ENCODE data around the gene RNF223. TPM values are rescaled to one million over a fixed set of nuclear protein-coding genes. Genes with fewer than 3 reads are reported as not detected.

The RNF223 gene
- total RNA-seq, 5 donors from 2014 or later (not counting 1 experiment from before 2014, with no cell fraction given), result not detected

- Mint-ChIP-seq H3K4me3 (no peak overlapping the region), H3K36me3 (no peaks in the 10 kb centered on the region), H3K4me1 (no peaks in the 10 kb centered on the region), H3K27ac (no peak overlapping the region), H3K27me3 (no peaks in the 10 kb centered on the region), H3K9me3 (no peaks in the 10 kb centered on the region)
- no peak for ATAC-seq (replicated peaks in 1 of 4)
- Histone ChIP-seq H3K27ac (ENCODE audit: low read length) (no peak overlapping the region), H3K27me3 (replicated peaks in 1 of 2; ENCODE audit: control insufficient read depth in 2 of 2, extremely low read depth in 1 of 2, insufficient read depth in 2 of 2, low read length in 1 of 2) (peaks cover 0 to 7% of the 10 kb centered on the region in 2 experiments), H3K9me3 (no peaks in the 10 kb centered on the region), H3K4me1 (ENCODE audit: control insufficient read depth in 1 of 2, extremely low read depth in 1 of 2, insufficient read depth in 2 of 2, low read length in 2 of 2) (no peaks in the 10 kb centered on the region), H3K4me3 (ENCODE audit: control insufficient read depth in 1 of 2, extremely low read depth in 1 of 2, low read length in 1 of 2) (no peak overlapping the region), H3K36me3 (ENCODE audit: control insufficient read depth in 2 of 2, extremely low read depth in 1 of 2, insufficient read depth in 1 of 2, low read length in 1 of 2) (no peaks in the 10 kb centered on the region)
- WGBS (ENCODE audit: insufficient coverage), result 94% methylated on average over 38 of the region's 46 CpGs
- DNase-seq, result no peak
- POLR2A ChIA-PET, result no interaction called here
- CTCF ChIA-PET, result no interaction called here
Observed at GRCh38 chr1:1051127-1051810, 22.8 kb downstream of the RNF223 start.

GRCh38 chr1:1050577-1051052 lies 23.5 kb downstream of the RNF223 start:
- Histone ChIP-seq H3K27ac (ENCODE audit: low read length) (no peak overlapping the region), H3K27me3 (replicated peaks in 1 of 2; ENCODE audit: control insufficient read depth in 2 of 2, extremely low read depth in 1 of 2, insufficient read depth in 2 of 2, low read length in 1 of 2) (peaks cover 0 to 4% of the 10 kb centered on the region in 2 experiments), H3K4me1 (ENCODE audit: control insufficient read depth in 1 of 2, extremely low read depth in 1 of 2, insufficient read depth in 2 of 2, low read length in 2 of 2) (no peaks in the 10 kb centered on the region), H3K9me3 (no peaks in the 10 kb centered on the region), H3K36me3 (ENCODE audit: control insufficient read depth in 2 of 2, extremely low read depth in 1 of 2, insufficient read depth in 1 of 2, low read length in 1 of 2) (no peaks in the 10 kb centered on the region), H3K4me3 (ENCODE audit: control insufficient read depth in 1 of 2, extremely low read depth in 1 of 2, low read length in 1 of 2) (no peak overlapping the region)
- H3K4me1 Mint-ChIP-seq, result no peaks in the 10 kb centered on the region
- DNase-seq (no peak), ATAC-seq (replicated peaks in 1 of 4) (no peak)
- no peak overlapping the region for H3K4me3 Mint-ChIP-seq
- ChIA-PET POLR2A (no interaction called here), CTCF (no interaction called here)
- no peaks in the 10 kb centered on the region for H3K27me3 Mint-ChIP-seq
- WGBS (ENCODE audit: insufficient coverage), result 87% methylated on average over 27 of the region's 32 CpGs
- no peaks in the 10 kb centered on the region for H3K36me3 Mint-ChIP-seq
- no peaks in the 10 kb centered on the region for H3K9me3 Mint-ChIP-seq
- no peak overlapping the region for H3K27ac Mint-ChIP-seq

GRCh38 chr1:1049318-1050165 lies 24.6 kb downstream of the RNF223 start:
- H3K36me3 Mint-ChIP-seq, result no peaks in the 10 kb centered on the region
- H3K27me3 Mint-ChIP-seq, result no peaks in the 10 kb centered on the region
- WGBS (ENCODE audit: insufficient coverage), result 90% methylated on average over 42 of the region's 57 CpGs

DNA sequence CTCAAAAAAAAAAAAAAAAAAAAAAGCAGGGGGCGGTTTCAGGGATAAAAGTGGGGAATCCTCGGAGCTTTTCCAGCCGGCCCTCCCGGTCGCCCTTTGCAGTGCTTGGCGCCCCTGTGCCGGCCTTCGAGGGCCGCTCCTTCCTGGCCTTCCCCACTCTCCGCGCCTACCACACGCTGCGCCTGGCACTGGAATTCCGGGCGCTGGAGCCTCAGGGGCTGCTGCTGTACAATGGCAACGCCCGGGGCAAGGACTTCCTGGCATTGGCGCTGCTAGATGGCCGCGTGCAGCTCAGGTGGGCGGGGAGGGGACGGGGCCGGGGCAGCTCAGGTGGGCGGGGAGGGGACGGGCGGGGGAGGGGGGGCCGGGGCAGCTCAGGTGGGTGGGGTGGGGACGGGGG lies 25.3 kb downstream of the RNF223 start:
- CTCF ChIA-PET, result no interaction called here
- Histone ChIP-seq H3K27ac (ENCODE audit: low read length) (no peak overlapping the region), H3K27me3 (replicated peaks in 1 of 2; ENCODE audit: control insufficient read depth in 2 of 2, extremely low read depth in 1 of 2, insufficient read depth in 2 of 2, low read length in 1 of 2) (no peaks in the 10 kb centered on the region), H3K4me3 (ENCODE audit: control insufficient read depth in 1 of 2, extremely low read depth in 1 of 2, low read length in 1 of 2) (no peak overlapping the region), H3K4me1 (ENCODE audit: control insufficient read depth in 1 of 2, extremely low read depth in 1 of 2, insufficient read depth in 2 of 2, low read length in 2 of 2) (no peaks in the 10 kb centered on the region), H3K36me3 (ENCODE audit: control insufficient read depth in 2 of 2, extremely low read depth in 1 of 2, insufficient read depth in 1 of 2, low read length in 1 of 2) (no peaks in the 10 kb centered on the region), H3K9me3 (no peaks in the 10 kb centered on the region)
- ATAC-seq (replicated peaks in 1 of 4) (no peak), DNase-seq (no peak)
- no peaks in the 10 kb centered on the region for H3K36me3 Mint-ChIP-seq
- no peak overlapping the region for H3K27ac Mint-ChIP-seq
- H3K9me3 Mint-ChIP-seq, result no peaks in the 10 kb centered on the region
- H3K4me1 Mint-ChIP-seq, result no peaks in the 10 kb centered on the region
- no peak overlapping the region for H3K4me3 Mint-ChIP-seq
- POLR2A ChIA-PET, result no interaction called here
- WGBS (ENCODE audit: insufficient coverage), result 98% methylated on average over 12 of the region's 28 CpGs
- no peaks in the 10 kb centered on the region for H3K27me3 Mint-ChIP-seq

More at GRCh38 chr1:1049318-1050165, 24.6 kb downstream of the RNF223 start:
- H3K4me1 ChIP-seq (ENCODE audit: control insufficient read depth in 1 of 2, extremely low read depth in 1 of 2, insufficient read depth in 2 of 2, low read length in 2 of 2), result no peaks in the 10 kb centered on the region
- POLR2A ChIA-PET, result no interaction called here
- no peaks in the 10 kb centered on the region for H3K9me3 ChIP-seq
- DNase-seq, result no peak
- H3K27ac Mint-ChIP-seq, result no peak overlapping the region
- H3K4me3 ChIP-seq (ENCODE audit: control insufficient read depth in 1 of 2, extremely low read depth in 1 of 2, low read length in 1 of 2), result no peak overlapping the region
- H3K27me3 ChIP-seq (replicated peaks in 1 of 2; ENCODE audit: control insufficient read depth in 2 of 2, extremely low read depth in 1 of 2, insufficient read depth in 2 of 2, low read length in 1 of 2), result no peaks in the 10 kb centered on the region
- no peak overlapping the region for H3K27ac ChIP-seq (ENCODE audit: low read length)
- H3K36me3 ChIP-seq (ENCODE audit: control insufficient read depth in 2 of 2, extremely low read depth in 1 of 2, insufficient read depth in 1 of 2, low read length in 1 of 2), result no peaks in the 10 kb centered on the region
- ATAC-seq (replicated peaks in 1 of 4), result no peak
- CTCF ChIA-PET, result no interaction called here
- H3K4me3 Mint-ChIP-seq, result no peak overlapping the region
- no peaks in the 10 kb centered on the region for H3K4me1 Mint-ChIP-seq
- no peaks in the 10 kb centered on the region for H3K9me3 Mint-ChIP-seq

GRCh38 chr1:1047963-1048362 lies 26.1 kb downstream of the RNF223 start:
- no peak for DNase-seq
- H3K27ac Mint-ChIP-seq, result no peak overlapping the region
- no peaks in the 10 kb centered on the region for H3K4me1 Mint-ChIP-seq
- WGBS (ENCODE audit: insufficient coverage), result 88% methylated on average over 13 of the region's 25 CpGs
- H3K27ac ChIP-seq (ENCODE audit: low read length), result no peak overlapping the region
- H3K4me3 ChIP-seq (ENCODE audit: control insufficient read depth in 1 of 2, extremely low read depth in 1 of 2, low read length in 1 of 2), result no peak overlapping the region
- no peak for ATAC-seq (replicated peaks in 1 of 4)
- H3K4me1 ChIP-seq (ENCODE audit: control insufficient read depth in 1 of 2, extremely low read depth in 1 of 2, insufficient read depth in 2 of 2, low read length in 2 of 2), result no peaks in the 10 kb centered on the region
- no peaks in the 10 kb centered on the region for H3K9me3 Mint-ChIP-seq
- H3K27me3 Mint-ChIP-seq, result no peaks in the 10 kb centered on the region
- no peaks in the 10 kb centered on the region for H3K27me3 ChIP-seq (replicated peaks in 1 of 2; ENCODE audit: control insufficient read depth in 2 of 2, extremely low read depth in 1 of 2, insufficient read depth in 2 of 2, low read length in 1 of 2)
- no peak overlapping the region for H3K4me3 Mint-ChIP-seq
- POLR2A ChIA-PET, result no interaction called here
- H3K36me3 ChIP-seq (ENCODE audit: control insufficient read depth in 2 of 2, extremely low read depth in 1 of 2, insufficient read depth in 1 of 2, low read length in 1 of 2), result no peaks in the 10 kb centered on the region
- H3K9me3 ChIP-seq, result no peaks in the 10 kb centered on the region
- CTCF ChIA-PET, result no interaction called here
- H3K36me3 Mint-ChIP-seq, result no peaks in the 10 kb centered on the region

DNA sequence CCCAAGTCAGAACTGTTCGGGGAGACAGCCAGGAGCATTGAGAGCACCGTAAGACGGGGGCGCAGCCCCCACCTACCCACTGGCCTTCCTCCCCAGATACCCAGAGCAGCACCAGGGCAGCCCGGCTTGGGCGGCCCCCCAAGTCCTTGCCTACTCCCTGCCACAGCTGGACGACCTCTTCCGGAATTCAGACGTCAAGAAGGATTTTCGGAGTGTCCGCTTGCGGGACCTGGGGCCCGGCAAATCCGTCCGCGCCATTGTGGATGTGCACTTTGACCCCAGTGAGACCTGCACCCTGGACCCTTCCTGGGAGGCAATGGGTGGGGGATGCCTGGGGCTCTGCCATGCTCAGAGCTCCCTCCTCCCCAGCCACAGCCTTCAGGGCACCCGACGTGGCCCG lies 26.7 kb downstream of the RNF223 start:
- ATAC-seq (replicated peaks in 1 of 4), result no peak
- Histone ChIP-seq H3K4me1 (ENCODE audit: control insufficient read depth in 1 of 2, extremely low read depth in 1 of 2, insufficient read depth in 2 of 2, low read length in 2 of 2) (no peaks in the 10 kb centered on the region), H3K4me3 (ENCODE audit: control insufficient read depth in 1 of 2, extremely low read depth in 1 of 2, low read length in 1 of 2) (no peak overlapping the region), H3K36me3 (ENCODE audit: control insufficient read depth in 2 of 2, extremely low read depth in 1 of 2, insufficient read depth in 1 of 2, low read length in 1 of 2) (no peaks in the 10 kb centered on the region), H3K27me3 (replicated peaks in 1 of 2; ENCODE audit: control insufficient read depth in 2 of 2, extremely low read depth in 1 of 2, insufficient read depth in 2 of 2, low read length in 1 of 2) (no peaks in the 10 kb centered on the region), H3K27ac (ENCODE audit: low read length) (no peak overlapping the region), H3K9me3 (no peaks in the 10 kb centered on the region)
- H3K4me1 Mint-ChIP-seq, result no peaks in the 10 kb centered on the region
- WGBS (ENCODE audit: insufficient coverage), result 95% methylated on average over 16 of the region's 19 CpGs
- H3K36me3 Mint-ChIP-seq, result no peaks in the 10 kb centered on the region
- no peak for DNase-seq
- ChIA-PET CTCF (no interaction called here), POLR2A (no interaction called here)
- H3K27me3 Mint-ChIP-seq, result no peaks in the 10 kb centered on the region
- no peak overlapping the region for H3K4me3 Mint-ChIP-seq
- no peaks in the 10 kb centered on the region for H3K9me3 Mint-ChIP-seq
- H3K27ac Mint-ChIP-seq, result no peak overlapping the region

All from T-cell (primary cell).